Chondrocyte (in vitro differentiated cells): ENCODE data around the gene UTP18. TPM values are rescaled to one million over a fixed set of nuclear protein-coding genes. Genes with fewer than 3 reads are reported as not detected.

Experiments
- DNase-seq: peaks from one replicate; pipeline ENCODE4 v3.0.0; 2021; ENCODE audit warnings: mixed read lengths, low spot score
- H3K27ac Mint-ChIP-seq: one replicate; pipeline ENCODE4 v1.8.0; 2021; ENCODE audit warnings: mild to moderate bottlenecking, moderate library complexity, mixed read lengths; ENCODE audit not compliant: unreplicated experiment
- H3K27me3 Mint-ChIP-seq: 2 replicates; pipeline ENCODE4 v1.8.0; 2021; ENCODE audit warnings: low read depth, mixed read lengths
- H3K36me3 Mint-ChIP-seq: 2 replicates; pipeline ENCODE4 v1.8.0; 2021; ENCODE audit warnings: low read depth, mixed read lengths
- H3K4me1 Mint-ChIP-seq: 2 replicates; pipeline ENCODE4 v1.8.0; 2021; ENCODE audit warnings: low read depth, mild to moderate bottlenecking, mixed read lengths
- H3K4me3 Mint-ChIP-seq: one replicate; pipeline ENCODE4 v1.8.0; 2021; ENCODE audit warnings: mild to moderate bottlenecking, moderate library complexity, mixed read lengths; ENCODE audit not compliant: unreplicated experiment
- H3K9me3 Mint-ChIP-seq: 2 replicates; pipeline ENCODE4 v1.8.0; 2021; ENCODE audit warnings: low read depth, mixed read lengths
- CTCF ChIP-seq: fragments of 200-600 bp; sonication (generic); IDR thresholded peaks from 2 replicates; pipeline ENCODE4 v1.5.0; 2021; ENCODE audit warnings: antibody characterized with exemption, mild to moderate bottlenecking, moderate library complexity
- total RNA-seq: library from RNA; stranded (reverse); gene quantifications from 3 replicates; pipeline ENCODE4 v1.2.1, GENCODE V29; 2021

Gene UTP18
- total RNA-seq, 1 donor from 2014 or later: 16.8 TPM

GRCh38 chr17:51335883-51336822 lies 75.8 kb downstream of the UTP18 start:
- no peak overlapping the region for H3K4me3 Mint-ChIP-seq
- TF ChIP-seq CTCF: no peak
- H3K36me3 Mint-ChIP-seq: no peaks in the 10 kb centered on the region
- no peaks in the 10 kb centered on the region for H3K4me1 Mint-ChIP-seq
- peaks cover 11% of the 10 kb centered on the region for H3K27me3 Mint-ChIP-seq
- DNase-seq: no peak
- H3K9me3 Mint-ChIP-seq: no peaks in the 10 kb centered on the region
- no peak overlapping the region for H3K27ac Mint-ChIP-seq

GRCh38 chr17:51341457-51341856 lies 81.1 kb downstream of the UTP18 start:
- Mint-ChIP-seq H3K36me3 (no peaks in the 10 kb centered on the region), H3K27me3 (peaks cover 11% of the 10 kb centered on the region), H3K4me1 (peaks cover 5% of the 10 kb centered on the region), H3K4me3 (no peak overlapping the region), H3K27ac (no peak overlapping the region), H3K9me3 (no peaks in the 10 kb centered on the region)
- TF ChIP-seq CTCF: no peak
- no peak for DNase-seq

- no peaks in the 10 kb centered on the region for H3K36me3 Mint-ChIP-seq
- no peak for TF ChIP-seq CTCF
- H3K4me1 Mint-ChIP-seq: peaks cover 13% of the 10 kb centered on the region
- H3K9me3 Mint-ChIP-seq: no peaks in the 10 kb centered on the region
- H3K4me3 Mint-ChIP-seq: no peak overlapping the region
- H3K27me3 Mint-ChIP-seq: peaks cover 6% of the 10 kb centered on the region
- H3K27ac Mint-ChIP-seq: no peak overlapping the region
- DNase-seq: no peak
These were observed 81.9 kb downstream of the UTP18 start for GRCh38 chr17:51342257-51342656.

GRCh38 chr17:51344532-51344931 lies 84.2 kb downstream of the UTP18 start:
- Mint-ChIP-seq H3K27me3 (peaks cover 12% of the 10 kb centered on the region), H3K4me1 (peaks cover 13% of the 10 kb centered on the region), H3K4me3 (no peak overlapping the region), H3K36me3 (no peaks in the 10 kb centered on the region), H3K9me3 (no peaks in the 10 kb centered on the region), H3K27ac (no peak overlapping the region)
- no peak for DNase-seq
- no peak for TF ChIP-seq CTCF

- no peak for TF ChIP-seq CTCF
- Mint-ChIP-seq H3K27me3 (peaks cover 14% of the 10 kb centered on the region), H3K36me3 (no peaks in the 10 kb centered on the region), H3K27ac (no peak overlapping the region), H3K4me1 (peaks cover 13% of the 10 kb centered on the region), H3K4me3 (no peak overlapping the region), H3K9me3 (no peaks in the 10 kb centered on the region)
- no peak for DNase-seq
These were observed 86.1 kb downstream of the UTP18 start for GRCh38 chr17:51346218-51346982.
